NCI-H128 (cell line): ENCODE data around the gene TOM1L2.
"Not testable (repeated sequence)": the region's sequence is repeated elsewhere in the genome, so short reads cannot be mapped to it uniquely, and the experiment has no call there.

Source experiments
- DNase-seq: peaks from one replicate; lab custom pipeline; 2025; ENCODE audit not compliant: unreplicated experiment; lab: John Stamatoyannopoulos, UW

TOM1L2 gene

GRCh38 chr17:17995887-17996286 is 23.7 kb upstream of the TOM1L2 start:
- DNase-seq, result not testable (repeated sequence)

- no peak for DNase-seq
Observed at GRCh38 chr17:17994271-17995069, 22.3 kb upstream of the TOM1L2 start.

- DNase-seq, result no peak
Observed at GRCh38 chr17:17993852-17994251, 21.7 kb upstream of the TOM1L2 start.

- no peak for DNase-seq
Observed at GRCh38 chr17:17993366-17993765, 21.2 kb upstream of the TOM1L2 start.

- DNase-seq, result no peak
Observed at GRCh38 chr17:17990282-17990681, 18.1 kb upstream of the TOM1L2 start.

- no peak for DNase-seq
Observed at GRCh38 chr17:17989618-17990017, 17.4 kb upstream of the TOM1L2 start.

GRCh38 chr17:17989081-17989480 is 16.9 kb upstream of the TOM1L2 start:
- no peak for DNase-seq

GRCh38 chr17:17988427-17988945 is 16.3 kb upstream of the TOM1L2 start:
- no peak for DNase-seq

- no peak for DNase-seq
Observed at GRCh38 chr17:17987901-17988300, 15.7 kb upstream of the TOM1L2 start.

- no peak for DNase-seq
Observed at GRCh38 chr17:17987187-17987896, 15.1 kb upstream of the TOM1L2 start.

GRCh38 chr17:17985555-17985954 is 13.4 kb upstream of the TOM1L2 start:
- DNase-seq, result no peak

- no peak for DNase-seq
Observed at GRCh38 chr17:17985153-17985552, 13.0 kb upstream of the TOM1L2 start.

- no peak for DNase-seq
Observed at GRCh38 chr17:17983776-17984175, 11.6 kb upstream of the TOM1L2 start.

- no peak for DNase-seq
Observed at GRCh38 chr17:17983376-17983775, 11.2 kb upstream of the TOM1L2 start.

GRCh38 chr17:17982801-17983200 is 10.6 kb upstream of the TOM1L2 start:
- DNase-seq, result no peak

- no peak for DNase-seq
Observed at GRCh38 chr17:17981330-17981729, 9.1 kb upstream of the TOM1L2 start.

GRCh38 chr17:17979778-17980177 is 7.6 kb upstream of the TOM1L2 start:
- DNase-seq, result no peak

- no peak for DNase-seq
Observed at GRCh38 chr17:17978481-17979424, 6.6 kb upstream of the TOM1L2 start.

- no peak for DNase-seq
Observed at GRCh38 chr17:17976931-17977570, 4.9 kb upstream of the TOM1L2 start.

GRCh38 chr17:17975436-17975835 is 3.2 kb upstream of the TOM1L2 start:
- no peak for DNase-seq

- no peak for DNase-seq
Observed at GRCh38 chr17:17972952-17973254, 703 bp upstream of the TOM1L2 start.
